Thyroid gland (tissue), 4 donors: ENCODE data around the gene ALOX12. TPM values are rescaled to one million over a fixed set of nuclear protein-coding genes. Genes with fewer than 3 reads are reported as not detected.
A peak's percentile ranks its signal among the peaks of the same experiment; 100 is the strongest.

ENCODE experiments used
- DNase-seq, 2 donors: peaks; one replicate each; pipeline ENCODE4 v3.0.0-alpha.2; 2019
- H3K27ac ChIP-seq, 3 donors: fragments of 200-600 bp; sonication (generic); 1 replicate in 2 of 3; 2 replicates in 1 of 3; pipeline ENCODE4 v1.5.1; 2016 to 2019; ENCODE audit warnings: mild to moderate bottlenecking in 1 of 3, moderate library complexity in 1 of 3
- H3K27me3 ChIP-seq: fragments of 200-600 bp; sonication (generic); one replicate; pipeline ENCODE4 v1.5.1; 2019
- H3K36me3 ChIP-seq, 2 donors: fragments of 200-600 bp; sonication (generic); one replicate each; pipeline ENCODE4 v1.5.1; 2016 to 2019
- H3K4me1 ChIP-seq, 2 donors: fragments of 200-600 bp; sonication (generic); one replicate each; pipeline ENCODE4 v1.5.1; 2017 to 2019
- H3K4me3 ChIP-seq, 3 donors: fragments of 200-600 bp; sonication (generic); replicated peaks in 1 of 3; 1 replicate in 2 of 3; 2 replicates in 1 of 3; pipeline ENCODE4 v1.5.1; 2016; ENCODE audit warnings: mild to moderate bottlenecking in 1 of 3
- H3K9me3 ChIP-seq: fragments of 200-600 bp; sonication (generic); one replicate; pipeline ENCODE4 v1.5.1; 2017
- CTCF ChIP-seq, 6 experiments: fragments of 200-600 bp in 3 of 6; fragments of 450-650 bp in 3 of 6; sonication (generic) in 3 of 6; IDR thresholded peaks; one replicate each; pipeline ENCODE4 v1.5.1; 2016 to 2019; ENCODE audit warnings: antibody characterized with exemption in 6 of 6, mild to moderate bottlenecking in 2 of 6, inconsistent platforms in 1 of 6, moderate library complexity in 1 of 6
- POLR2A ChIP-seq, 2 donors: fragments of 450-650 bp; IDR thresholded peaks; one replicate each; pipeline ENCODE4 v1.6.1; 2017; ENCODE audit warnings: antibody characterized with exemption in 2 of 2, mild to moderate bottlenecking in 2 of 2, moderate library complexity in 1 of 2
- WGBS, 2 donors: methylation state at CpG; one replicate each; pipeline ENCODE4 v1.1.5; 2017; 5-methylcytosine and 5-hydroxymethylcytosine counted together
- intact Hi-C: fragments of 100-400 bp; cut with DNase I; formaldehyde crosslinking; loops from one replicate; pipeline ENCODE4 v1.15.1; 2023
- total RNA-seq, 4 donors: library from RNA; depleted of rRNA; stranded (reverse); fragments of >200 nt; gene quantifications; one replicate each; pipeline ENCODE4 v1.2.3, GENCODE V29; 2016

Gene ALOX12
- total RNA-seq, 4 donors from 2014 or later = not detected

GRCh38 chr17:7029659-7030058 lies 33.8 kb downstream of the ALOX12 start:
- intact Hi-C loops = no loop called here
- DNase-seq = no peak
- TF ChIP-seq POLR2A (IDR thresholded peaks at IDR 0.05) (peak in 1 of 2 donors; percentile 13), CTCF (IDR thresholded peaks at IDR 0.05) (no peak)
- WGBS, 2 donors = 73 to 78% methylated on average over 8 of the region's 8 CpGs
- Histone ChIP-seq H3K9me3 (no peaks in the 10 kb centered on the region), H3K4me3 (no peak overlapping the region), H3K36me3 (no peaks in the 10 kb centered on the region), H3K4me1 (peaks cover 4 to 23% of the 10 kb centered on the region in 2 donors), H3K27ac (peak overlapping the region in 1 of 3 donors; percentile 61), H3K27me3 (no peaks in the 10 kb centered on the region)

GRCh38 chr17:7034955-7035590 lies 39.2 kb downstream of the ALOX12 start:
- no peaks in the 10 kb centered on the region for H3K27me3 ChIP-seq
- peak overlapping the region; percentile 26 to 65 (median 53) for H3K4me3 ChIP-seq
- H3K4me1 ChIP-seq = peaks cover 29 to 41% of the 10 kb centered on the region in 2 donors
- peak overlapping the region; percentile 82 to 93 (median 88) for H3K27ac ChIP-seq
- no peaks in the 10 kb centered on the region for H3K9me3 ChIP-seq
- H3K36me3 ChIP-seq = no peaks in the 10 kb centered on the region
- WGBS, 2 donors = 14 to 17% methylated on average over 7 of the region's 7 CpGs
- TF ChIP-seq CTCF (IDR thresholded peaks at IDR 0.05) = peak in 1 of 6 experiments; percentile 19
- TF ChIP-seq POLR2A (IDR thresholded peaks at IDR 0.05) = no peak
- DNase-seq = no peak
- intact Hi-C loops = no loop called here

- H3K27ac ChIP-seq = peak within 1 kb of the TSS; percentile 82 to 93 (median 88)
- intact Hi-C loops = no loop called here
- no peaks in the 10 kb centered on the region for H3K9me3 ChIP-seq
- peaks cover 29 to 47% of the 10 kb centered on the region in 2 donors for H3K4me1 ChIP-seq
- DNase-seq = peak; percentile 99 to 100
- TF ChIP-seq CTCF (IDR thresholded peaks at IDR 0.05) (peak in 1 of 6 experiments; percentile 16), POLR2A (IDR thresholded peaks at IDR 0.05) (peak; percentile 73 to 93)
- WGBS, 2 donors = 0 to 3% methylated on average over 30 to 46 of the region's 52 CpGs
- no peaks in the 10 kb centered on the region for H3K36me3 ChIP-seq
- no peaks in the 10 kb centered on the region for H3K27me3 ChIP-seq
- H3K4me3 ChIP-seq = peak within 1 kb of the TSS; percentile 53 to 65 (median 60)
Measured at GRCh38 chr17:7035591-7036368, 39.9 kb downstream of the ALOX12 start, which contains the start of gene SLC16A13. Gene SLC16A13 (plus strand): TSS chr17:7036015. CDS start chr17:7036383, 368 bp downstream.

GRCh38 chr17:7038025-7038862 lies 42.4 kb downstream of the ALOX12 start:
- no peaks in the 10 kb centered on the region for H3K9me3 ChIP-seq
- 88 to 89% methylated on average over 17 to 18 of the region's 19 CpGs for WGBS, 2 donors
- H3K27me3 ChIP-seq = no peaks in the 10 kb centered on the region
- H3K36me3 ChIP-seq = no peaks in the 10 kb centered on the region
- DNase-seq = no peak
- H3K27ac ChIP-seq = peak overlapping the region; percentile 57 to 95 (median 87)
- H3K4me3 ChIP-seq = no peak overlapping the region
- TF ChIP-seq POLR2A (IDR thresholded peaks at IDR 0.05) = no peak
- intact Hi-C loops = no loop called here
- peaks cover 44 to 62% of the 10 kb centered on the region in 2 donors for H3K4me1 ChIP-seq

GRCh38 chr17:7039832-7040231 lies 44.0 kb downstream of the ALOX12 start:
- no peak for DNase-seq
- TF ChIP-seq POLR2A (IDR thresholded peaks at IDR 0.05) = no peak
- TF ChIP-seq CTCF (IDR thresholded peaks at IDR 0.05) = no peak
- H3K36me3 ChIP-seq = no peaks in the 10 kb centered on the region
- 92 to 93% methylated on average over 5 of the region's 5 CpGs for WGBS, 2 donors
- H3K4me3 ChIP-seq = no peak overlapping the region
- H3K9me3 ChIP-seq = no peaks in the 10 kb centered on the region
- H3K27me3 ChIP-seq = no peaks in the 10 kb centered on the region
- H3K27ac ChIP-seq = peak overlapping the region; percentile 51 to 95 (median 87)
- intact Hi-C loops = loop anchor here (5.0 kb wide), 1 partner anchor 257 kb away; no protein-coding TSS in a partner anchor
- peaks cover 45 to 73% of the 10 kb centered on the region in 2 donors for H3K4me1 ChIP-seq
